HepG2 (cell line): ENCODE results near the gene NDUFB6. TPM values are rescaled to one million over a fixed set of nuclear protein-coding genes. Genes with fewer than 3 reads are reported as not detected.

ENCODE experiments used
- ATF5 ChIP-seq: sonication (generic); formaldehyde crosslinking; IDR thresholded peaks from 2 replicates; pipeline ENCODE4 v1.4.0; 2020; ENCODE audit warnings: mild to moderate bottlenecking, low read depth, missing genetic modification reagents
- ATM ChIP-seq: fragments of 450-650 bp; IDR thresholded peaks from 2 replicates; pipeline ENCODE4 v1.7.1; 2017; ENCODE audit warnings: mild to moderate bottlenecking, borderline replicate concordance
- CBX1 ChIP-seq: IDR thresholded peaks from one replicate; pipeline ENCODE4 v1.6.1; 2016; ENCODE audit warnings: antibody characterized with exemption, low read depth
- ETS1 ChIP-seq: sonication (generic); formaldehyde crosslinking; IDR thresholded peaks from 2 replicates; pipeline ENCODE4 v1.4.0; 2020; ENCODE audit warnings: missing genetic modification reagents
- FOXM1 ChIP-seq: sonication (generic); formaldehyde crosslinking; IDR thresholded peaks from 2 replicates; pipeline ENCODE4 v1.5.0; 2020; ENCODE audit warnings: missing genetic modification reagents
- FUBP1 ChIP-seq: sonication (generic); formaldehyde crosslinking; IDR thresholded peaks from 2 replicates; pipeline ENCODE4 v1.5.1; 2020; ENCODE audit warnings: missing genetic modification reagents, mild to moderate bottlenecking, borderline replicate concordance
- HOXA5 ChIP-seq: sonication (generic); formaldehyde crosslinking; IDR thresholded peaks from 2 replicates; pipeline ENCODE4 v1.4.0; 2020; ENCODE audit warnings: missing genetic modification reagents
- HOXD1 ChIP-seq: sonication (generic); formaldehyde crosslinking; IDR thresholded peaks from 2 replicates; pipeline ENCODE4 v1.5.0; 2020; ENCODE audit warnings: missing genetic modification reagents
- IKZF1 ChIP-seq: fragments of 450-650 bp; IDR thresholded peaks from 2 replicates; pipeline ENCODE4 v1.7.1; 2016
- JUND ChIP-seq: sonication (generic); formaldehyde crosslinking; IDR thresholded peaks from 2 replicates; pipeline ENCODE4 v1.8.0; 2022; ENCODE audit warnings: mild to moderate bottlenecking, missing genetic modification reagents
- MAX ChIP-seq: IDR thresholded peaks from 2 replicates; pipeline ENCODE4 v1.6.1; 2012; ENCODE audit warnings: inconsistent platforms
- NCOR1 ChIP-seq: fragments of 200-600 bp; sonication (generic); IDR thresholded peaks from 2 replicates; pipeline ENCODE4 v1.7.0; 2017; ENCODE audit warnings: antibody characterized with exemption, low read length, borderline replicate concordance
- PTBP1 ChIP-seq: fragments of 200-400 bp; formaldehyde crosslinking; IDR thresholded peaks from 2 replicates; pipeline ENCODE4 v1.6.1; 2018; ENCODE audit warnings: low read length, low read depth; ENCODE audit not compliant: poor library complexity, severe bottlenecking
- SKI ChIP-seq: fragments of 450-650 bp; IDR thresholded peaks from one replicate; pipeline ENCODE4 v1.6.1; 2018; ENCODE audit warnings: mild to moderate bottlenecking; ENCODE audit not compliant: partially characterized antibody
- SMAD9 ChIP-seq: sonication (generic); formaldehyde crosslinking; IDR thresholded peaks from 2 replicates; pipeline ENCODE4 v1.5.1; 2020; ENCODE audit warnings: mild to moderate bottlenecking, missing genetic modification reagents
- SP4 ChIP-seq: sonication (generic); formaldehyde crosslinking; IDR thresholded peaks from 2 replicates; pipeline ENCODE4 v1.8.1; 2023; ENCODE audit warnings: mild to moderate bottlenecking, missing genetic modification reagents
- STAT5B ChIP-seq: sonication (generic); formaldehyde crosslinking; IDR thresholded peaks from 2 replicates; pipeline ENCODE4 v1.4.0; 2020; ENCODE audit warnings: missing genetic modification reagents
- TEAD2 ChIP-seq: sonication (generic); formaldehyde crosslinking; IDR thresholded peaks from 2 replicates; pipeline ENCODE4 v1.9.0; 2021; ENCODE audit warnings: missing genetic modification reagents
- ZC3H4 ChIP-seq: sonication (generic); formaldehyde crosslinking; IDR thresholded peaks from 2 replicates; pipeline ENCODE4 v1.4.0; 2020; ENCODE audit warnings: missing genetic modification reagents, borderline replicate concordance
- ZNF256 ChIP-seq: sonication (generic); formaldehyde crosslinking; conservative IDR thresholded peaks from 2 replicates; pipeline ENCODE4 v1.4.0; 2020; ENCODE audit warnings: missing genetic modification reagents
- ZNF569 ChIP-seq: sonication (generic); formaldehyde crosslinking; IDR thresholded peaks from 2 replicates; pipeline ENCODE4 v1.5.0; 2020; ENCODE audit warnings: mild to moderate bottlenecking, missing genetic modification reagents, moderate library complexity, borderline replicate concordance
- ZNF678 ChIP-seq: sonication (generic); formaldehyde crosslinking; IDR thresholded peaks from 2 replicates; pipeline ENCODE4 v1.4.0; 2020; ENCODE audit warnings: mild to moderate bottlenecking, missing genetic modification reagents
- ZNF768 ChIP-seq: sonication (generic); formaldehyde crosslinking; IDR thresholded peaks from 2 replicates; pipeline ENCODE4 v1.4.0; 2020; ENCODE audit warnings: missing genetic modification reagents
- ZNF773 ChIP-seq: sonication (generic); formaldehyde crosslinking; IDR thresholded peaks from 2 replicates; pipeline ENCODE4 v1.4.0; 2020; ENCODE audit warnings: missing genetic modification reagents, borderline replicate concordance
- ZNF780A ChIP-seq: sonication (generic); formaldehyde crosslinking; IDR thresholded peaks from 2 replicates; pipeline ENCODE4 v1.8.0; 2022; ENCODE audit warnings: mild to moderate bottlenecking, missing genetic modification reagents, moderate library complexity
- ZNF784 ChIP-seq: sonication (generic); formaldehyde crosslinking; IDR thresholded peaks from 2 replicates; pipeline ENCODE4 v1.5.1; 2020; ENCODE audit warnings: missing genetic modification reagents, mild to moderate bottlenecking, borderline replicate concordance
- ZNF83 ChIP-seq: sonication (generic); formaldehyde crosslinking; IDR thresholded peaks from 2 replicates; pipeline ENCODE4 v1.4.0; 2020; ENCODE audit warnings: missing genetic modification reagents, mild to moderate bottlenecking, borderline replicate concordance
- ZZZ3 ChIP-seq: sonication (generic); formaldehyde crosslinking; IDR thresholded peaks from 2 replicates; pipeline ENCODE4 v1.4.0; 2020; ENCODE audit warnings: missing genetic modification reagents, mild to moderate bottlenecking, borderline replicate concordance
- polyA plus RNA-seq, 8 experiments: library from polyadenylated mRNA; depleted of rRNA in 3 of 8; stranded (reverse) in 7 of 8; unstranded in 1 of 8; fragments of >200 nt; fragmentation: Illumina TruSeq in 4 of 8; extraction: Trizol in 4 of 8; gene quantifications; 2 replicates each; pipeline versions ENCODE4 v1.2.1 to v1.2.3, GENCODE V29; 2011 to 2016; ENCODE audit warnings: low read depth in 4 of 8, missing spikeins in 1 of 8, mixed read lengths in 1 of 8; ENCODE audit not compliant: insufficient read depth in 1 of 8
- total RNA-seq, 5 experiments: library from RNA; depleted of rRNA; stranded (reverse); fragments of >200 nt; fragmentation: Illumina TruSeq; extraction: Trizol; gene quantifications; 2 replicates each; pipeline ENCODE4 v1.2.3, GENCODE V29; 2016; ENCODE audit warnings: low read depth in 1 of 5

The NDUFB6 gene
- total and polyA plus RNA-seq, 2 of the 13 experiments (the other 11 are each of a cell fraction or from before 2014, with no cell fraction given), result 31.2 to 81.9 TPM

GRCh38 chr9:32552172-32552872 lies 20.6 kb downstream of the NDUFB6 start, which contains the start of the genes SMIM27 and TOPORS (continued):
- TF ChIP-seq ZZZ3 (CRISPR knock-in tag) (peak; percentile 66; the same call in 1 of the 2 replicates), ATF5 (CRISPR knock-in tag) (0 out of 2 replicates have a peak, but pooled peaks have one; percentile 45), ZNF256 (CRISPR knock-in tag) (no peak), ZNF83 (CRISPR knock-in tag) (no peak), ZNF768 (CRISPR knock-in tag) (peak; percentile 60; the same call in 1 of the 2 replicates), PTBP1 (no peak), HOXA5 (CRISPR knock-in tag) (peak; percentile 84; the same call in 1 of the 2 replicates), NCOR1 (no peak; the same call in 1 of the 2 replicates), FUBP1 (CRISPR knock-in tag) (no peak), SKI (no peak), ZNF784 (no peak), ETS1 (CRISPR knock-in tag) (no peak), ZNF678 (CRISPR knock-in tag) (no peak), STAT5B (no peak), ZNF780A (CRISPR knock-in tag) (no peak), ZC3H4 (CRISPR knock-in tag) (no peak), ATM (no peak), TEAD2 (CRISPR knock-in tag) (no peak), SP4 (CRISPR knock-in tag) (peak; percentile 85), MAX (peak; percentile 57), ZNF773 (CRISPR knock-in tag) (no peak), FOXM1 (no peak), IKZF1 (no peak), SMAD9 (peak; percentile 72; the same call in 1 of the 2 replicates), JUND (CRISPR knock-in tag) (no peak), CBX1 (no peak), HOXD1 (CRISPR knock-in tag) (no peak), ZNF569 (CRISPR knock-in tag) (no peak)
